Measurements from ENCODE around the gene CCM2.

The CCM2 gene

GRCh38 chr7:45069444-45070253 is 69.6 kb downstream of the CCM2 start:
- DNase-seq, result no peak

GRCh38 chr7:45070254-45070642 is 70.2 kb downstream of the CCM2 start:
- DNase-seq, result no peak

- no peak for DNase-seq
Measured at GRCh38 chr7:45071528-45071927, 71.5 kb downstream of the CCM2 start.

GRCh38 chr7:45072131-45073030 is 72.4 kb downstream of the CCM2 start:
- no peak for DNase-seq

- DNase-seq, result no peak
Measured at GRCh38 chr7:45073031-45073785, 73.2 kb downstream of the CCM2 start.

GRCh38 chr7:45073786-45074527 is 74.0 kb downstream of the CCM2 start:
- no peak for DNase-seq

GRCh38 chr7:45074528-45075354 is 74.7 kb downstream of the CCM2 start:
- no peak for DNase-seq

GRCh38 chr7:45075355-45075644 is 75.3 kb downstream of the CCM2 start:
- no peak for DNase-seq

GRCh38 chr7:45075871-45076796 is 76.1 kb downstream of the CCM2 start:
- no peak for DNase-seq

GRCh38 chr7:45076946-45077345 is 76.9 kb downstream of the CCM2 start:
- DNase-seq, result no peak

GRCh38 chr7:45077579-45077978 is 77.6 kb downstream of the CCM2 start:
- no peak for DNase-seq

GRCh38 chr7:45078125-45078681 is 78.2 kb downstream of the CCM2 start:
- DNase-seq, result no peak

- DNase-seq, result no peak
Measured at GRCh38 chr7:45080265-45080957, 80.4 kb downstream of the CCM2 start.

- DNase-seq, result no peak
Measured at GRCh38 chr7:45080958-45081669, 81.1 kb downstream of the CCM2 start.

- DNase-seq, result no peak
Measured at GRCh38 chr7:45081670-45081974, 81.6 kb downstream of the CCM2 start.

- DNase-seq, result no peak
Measured at GRCh38 chr7:45082031-45082830, 82.2 kb downstream of the CCM2 start.

GRCh38 chr7:45082831-45083331 is 82.9 kb downstream of the CCM2 start:
- no peak for DNase-seq

GRCh38 chr7:45084336-45084735 is 84.3 kb downstream of the CCM2 start:
- no peak for DNase-seq

Measured in stimulated activated CD4-positive, alpha-beta T cell treated with anti-CD3 and anti-CD28 coated beads, Interleukin-4, amount 100 ng/mL, for 4 hours (primary cell).